ENCODE measurements around the gene DOCK2. TPM values are rescaled to one million over a fixed set of nuclear protein-coding genes. Genes with fewer than 3 reads are reported as not detected.

Gene DOCK2
- total and polyA plus RNA-seq, 2 of the 8 experiments (the other 6 are each of a cell fraction or from before 2014, with no cell fraction given) = 3.9 to 5.7 TPM

GRCh38 chr5:169635936-169636335 is 1.1 kb upstream of the DOCK2 start (continued):
- TF ChIP-seq NRF1 (IDR thresholded peaks at IDR 0.05; ENCODE audit: low read depth, low read length) = no peak
